Gastrocnemius medialis (tissue), 4 donors: Measurements from ENCODE around the gene NBPF3. TPM values are rescaled to one million over a fixed set of nuclear protein-coding genes. Genes with fewer than 3 reads are reported as not detected.

Source experiments
- ATAC-seq, 2 donors: fragments of 150-250 bp; one replicate each; pipeline ENCODE4 v1.9.1; 2016
- DNase-seq, 2 donors: peaks; one replicate each; pipeline ENCODE4 v3.0.0-alpha.2; 2019
- H3K27ac ChIP-seq, 4 donors: fragments of 200-600 bp; sonication (generic); 1 replicate in 1 of 4; 2 replicates in 3 of 4; pipeline ENCODE4 v1.5.1; 2016 to 2018; ENCODE audit warnings: mild to moderate bottlenecking in 2 of 4, moderate library complexity in 1 of 4
- H3K27me3 ChIP-seq, 3 donors: fragments of 200-600 bp; sonication (generic) in 2 of 3; 1 replicate in 1 of 3; 2 replicates in 2 of 3; pipeline versions ENCODE4 v1.5.1 to v1.6.0; 2016 to 2019; ENCODE audit warnings: mild to moderate bottlenecking in 1 of 3, moderate library complexity in 1 of 3
- H3K36me3 ChIP-seq, 2 donors: fragments of 200-600 bp; sonication (generic) in 1 of 2; one replicate each; pipeline ENCODE4 v1.5.1; 2017 to 2018
- H3K4me1 ChIP-seq, 2 donors: fragments of 200-600 bp; sonication (generic) in 1 of 2; one replicate each; pipeline ENCODE4 v1.5.1; 2016 to 2017; ENCODE audit warnings: mild to moderate bottlenecking in 2 of 2
- H3K4me3 ChIP-seq, 4 donors: fragments of 200-600 bp; sonication (generic) in 3 of 4; 1 replicate in 1 of 4; 2 replicates in 3 of 4; pipeline ENCODE4 v1.5.1; 2016 to 2019; ENCODE audit warnings: mild to moderate bottlenecking in 2 of 4
- H3K9me3 ChIP-seq, 3 donors: fragments of 200-600 bp; sonication (generic) in 2 of 3; 1 replicate in 1 of 3; 2 replicates in 2 of 3; pipeline ENCODE4 v1.5.1; 2016 to 2019
- POLR2A ChIP-seq, 2 donors: fragments of 450-650 bp; IDR thresholded peaks; one replicate each; pipeline ENCODE4 v1.6.1; 2017; ENCODE audit warnings: antibody characterized with exemption in 2 of 2, mild to moderate bottlenecking in 2 of 2, moderate library complexity in 2 of 2
- in situ Hi-C, 4 donors: fragments of 200-750 bp; cut with MboI; loops; one replicate each; pipeline versions ENCODE4 v1.15.0 to v1.8.0; 2017; ENCODE audit warnings: low sequenced_read_pairs in 4 of 4
- intact Hi-C: fragments of 100-400 bp; cut with DNase I; formaldehyde crosslinking; loops from one replicate; pipeline ENCODE4 v1.15.1; 2023; ENCODE audit warnings: low total_unique reads
- total RNA-seq, 4 donors: library from RNA; depleted of rRNA; stranded (reverse); fragments of >200 nt; gene quantifications; one replicate each; pipeline versions ENCODE4 v1.1.0 to v1.2.3, GENCODE V29; 2016
- TF ChIP-seq, protein P1 (sequence below), 5 experiments: fragments of 450-650 bp in 3 of 5; fragments of 200-600 bp in 2 of 5; sonication (generic) in 2 of 5; IDR thresholded peaks in 4 of 5; conservative IDR thresholded peaks in 1 of 5; 1 replicate in 4 of 5; 2 replicates in 1 of 5; pipeline ENCODE4 v1.5.1; 2016 to 2019; ENCODE audit warnings: antibody characterized with exemption in 5 of 5, mild to moderate bottlenecking in 3 of 5, moderate library complexity in 3 of 5

NBPF3 gene
- total RNA-seq, 4 donors from 2014 or later = 0.73 to 2.1 (median 1.3) TPM

DNA sequence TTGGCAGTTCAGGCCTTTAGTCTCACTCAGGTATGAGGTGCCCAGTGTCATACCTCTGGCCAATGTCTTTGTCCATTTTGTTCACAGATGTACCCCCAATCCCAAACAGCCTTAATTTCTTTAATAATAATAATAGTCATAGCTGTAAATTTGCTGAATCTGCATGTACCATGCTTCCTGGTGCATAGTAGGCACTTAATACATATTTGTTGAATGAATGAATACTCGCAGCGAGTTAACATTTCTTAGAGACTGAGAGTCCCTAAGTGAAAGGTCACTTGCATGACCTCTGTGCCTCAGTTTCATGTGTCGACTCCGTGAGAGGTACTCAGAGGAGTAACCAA is 81.8 kb downstream of the NBPF3 start:
- Histone ChIP-seq H3K9me3 (no peaks in the 10 kb centered on the region), H3K4me1 (no peaks in the 10 kb centered on the region), H3K27ac (no peak overlapping the region), H3K36me3 (no peaks in the 10 kb centered on the region), H3K27me3 (no peaks in the 10 kb centered on the region), H3K4me3 (no peak overlapping the region)
- in situ Hi-C loops (no loop called here), intact Hi-C loops (no loop called here)
- ATAC-seq = no peak
- DNase-seq = no peak
- TF ChIP-seq, protein P1, sequence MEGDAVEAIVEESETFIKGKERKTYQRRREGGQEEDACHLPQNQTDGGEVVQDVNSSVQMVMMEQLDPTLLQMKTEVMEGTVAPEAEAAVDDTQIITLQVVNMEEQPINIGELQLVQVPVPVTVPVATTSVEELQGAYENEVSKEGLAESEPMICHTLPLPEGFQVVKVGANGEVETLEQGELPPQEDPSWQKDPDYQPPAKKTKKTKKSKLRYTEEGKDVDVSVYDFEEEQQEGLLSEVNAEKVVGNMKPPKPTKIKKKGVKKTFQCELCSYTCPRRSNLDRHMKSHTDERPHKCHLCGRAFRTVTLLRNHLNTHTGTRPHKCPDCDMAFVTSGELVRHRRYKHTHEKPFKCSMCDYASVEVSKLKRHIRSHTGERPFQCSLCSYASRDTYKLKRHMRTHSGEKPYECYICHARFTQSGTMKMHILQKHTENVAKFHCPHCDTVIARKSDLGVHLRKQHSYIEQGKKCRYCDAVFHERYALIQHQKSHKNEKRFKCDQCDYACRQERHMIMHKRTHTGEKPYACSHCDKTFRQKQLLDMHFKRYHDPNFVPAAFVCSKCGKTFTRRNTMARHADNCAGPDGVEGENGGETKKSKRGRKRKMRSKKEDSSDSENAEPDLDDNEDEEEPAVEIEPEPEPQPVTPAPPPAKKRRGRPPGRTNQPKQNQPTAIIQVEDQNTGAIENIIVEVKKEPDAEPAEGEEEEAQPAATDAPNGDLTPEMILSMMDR (IDR thresholded peaks at IDR 0.05 in 4 of 5, conservative IDR thresholded peaks at IDR 0.05 in 1 of 5) = no peak
- no peak for TF ChIP-seq POLR2A (IDR thresholded peaks at IDR 0.05)

DNA sequence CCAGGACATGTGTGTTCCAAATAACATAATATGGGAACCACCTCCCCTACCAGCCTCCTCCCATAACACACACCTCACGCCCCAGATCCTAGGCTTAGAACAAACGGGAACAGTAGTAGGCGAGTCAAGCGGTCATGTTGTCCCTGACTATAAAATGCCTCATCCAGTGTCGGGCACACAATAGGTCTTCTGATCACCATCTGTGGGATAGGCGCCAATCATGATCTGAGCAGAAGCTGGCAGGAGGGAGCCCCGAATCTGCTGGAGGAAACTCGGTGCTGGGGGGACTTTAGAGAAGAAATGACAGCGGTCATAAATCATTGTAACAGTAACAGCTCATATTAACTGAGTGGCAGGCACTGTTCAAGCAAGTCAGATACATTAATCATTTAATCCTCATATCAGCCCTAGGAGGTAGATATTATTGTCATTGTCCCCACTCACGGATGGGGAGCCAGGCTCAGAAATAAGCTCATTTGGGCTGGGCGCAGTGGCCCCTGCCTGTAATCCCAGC is 82.6 kb downstream of the NBPF3 start:
- intact Hi-C loops (no loop called here), in situ Hi-C loops (no loop called here)
- no peak for DNase-seq
- no peaks in the 10 kb centered on the region for H3K27me3 ChIP-seq
- no peaks in the 10 kb centered on the region for H3K4me1 ChIP-seq
- TF ChIP-seq, protein P1 (IDR thresholded peaks at IDR 0.05 in 4 of 5, conservative IDR thresholded peaks at IDR 0.05 in 1 of 5) = no peak
- no peak for TF ChIP-seq POLR2A (IDR thresholded peaks at IDR 0.05)
- no peak overlapping the region for H3K4me3 ChIP-seq
- H3K36me3 ChIP-seq = no peaks in the 10 kb centered on the region
- no peak overlapping the region for H3K27ac ChIP-seq
- no peak for ATAC-seq
- no peaks in the 10 kb centered on the region for H3K9me3 ChIP-seq

DNA sequence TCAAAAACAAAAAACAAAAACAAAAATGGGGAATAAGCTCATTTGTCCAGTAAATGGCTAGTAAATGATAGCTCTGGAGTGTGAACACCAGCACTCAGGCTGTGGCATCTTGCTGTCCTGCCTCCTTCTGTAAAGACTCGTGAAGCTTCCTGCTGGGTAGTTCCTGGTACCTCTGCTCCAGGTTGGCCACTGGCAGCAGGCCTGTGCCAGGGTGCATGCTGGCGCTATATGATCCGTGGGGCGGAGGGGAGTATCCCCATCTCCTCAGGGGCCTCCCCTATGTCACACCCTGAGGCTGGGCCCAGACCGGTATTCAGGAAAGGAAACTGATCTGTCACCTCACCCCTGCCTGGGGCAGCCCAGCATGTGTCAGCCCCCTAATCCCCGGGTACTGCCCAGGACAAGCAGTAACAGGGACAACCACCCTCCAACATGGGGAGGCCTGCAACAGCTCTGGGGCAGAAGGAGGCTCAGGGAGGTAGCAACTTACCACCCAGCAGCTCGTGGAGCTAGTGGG is 83.4 kb downstream of the NBPF3 start:
- in situ Hi-C loops (no loop called here), intact Hi-C loops (no loop called here)
- no peak overlapping the region for H3K27ac ChIP-seq
- H3K4me3 ChIP-seq = no peak overlapping the region
- ATAC-seq = no peak
- H3K36me3 ChIP-seq = no peaks in the 10 kb centered on the region
- no peaks in the 10 kb centered on the region for H3K4me1 ChIP-seq
- no peak for DNase-seq
- TF ChIP-seq, protein P1 (IDR thresholded peaks at IDR 0.05 in 4 of 5, conservative IDR thresholded peaks at IDR 0.05 in 1 of 5) = no peak
- TF ChIP-seq POLR2A (IDR thresholded peaks at IDR 0.05) = no peak
- no peaks in the 10 kb centered on the region for H3K9me3 ChIP-seq
- no peaks in the 10 kb centered on the region for H3K27me3 ChIP-seq

DNA sequence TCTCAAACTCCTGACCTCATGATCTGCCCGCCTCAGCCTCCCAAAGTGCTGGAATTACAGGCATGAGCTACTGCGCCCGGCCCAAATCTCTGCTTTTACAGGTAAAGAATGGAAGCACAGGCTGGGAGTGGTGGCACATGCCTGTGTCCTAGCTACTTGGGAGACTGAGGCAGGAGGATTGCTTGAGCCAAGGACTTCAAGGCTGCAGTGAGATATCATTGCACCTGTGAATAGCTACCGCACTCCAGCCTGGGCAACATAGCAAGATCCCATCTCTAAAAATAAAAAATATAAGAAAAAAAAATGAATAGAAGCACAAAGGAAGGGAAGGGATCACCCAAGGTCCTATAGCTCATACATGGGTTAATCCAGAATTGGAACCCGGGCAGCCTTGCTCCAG is 84.3 kb downstream of the NBPF3 start:
- intact Hi-C loops (no loop called here), in situ Hi-C loops (no loop called here)
- H3K27me3 ChIP-seq = peaks cover 0 to 2% (median 0%) of the 10 kb centered on the region in 3 donors
- ATAC-seq (no peak), DNase-seq (no peak)
- no peak overlapping the region for H3K27ac ChIP-seq
- TF ChIP-seq POLR2A (IDR thresholded peaks at IDR 0.05) = no peak
- TF ChIP-seq, protein P1 (IDR thresholded peaks at IDR 0.05 in 4 of 5, conservative IDR thresholded peaks at IDR 0.05 in 1 of 5) = no peak
- no peaks in the 10 kb centered on the region for H3K4me1 ChIP-seq
- no peak overlapping the region for H3K4me3 ChIP-seq
- H3K36me3 ChIP-seq = no peaks in the 10 kb centered on the region
- H3K9me3 ChIP-seq = no peaks in the 10 kb centered on the region
